Cardiac fibroblast (primary cell): ENCODE results near the gene UNCX.

Source experiments
- DNase-seq, 2 donors: peaks; one replicate each; pipeline versions ENCODE4 v3.0.0 to v3.0.0-alpha.2; 2010; ENCODE audit warnings: low read depth in 2 of 2
- H3K4me3 ChIP-seq, 2 donors: replicated peaks in 1 of 2; 1 replicate in 1 of 2; 2 replicates in 1 of 2; pipeline ENCODE4 v1.5.1; 2011; ENCODE audit warnings: low read depth in 2 of 2, low read length in 2 of 2, mild to moderate bottlenecking in 2 of 2, moderate library complexity in 1 of 2
- TF ChIP-seq, protein P1 (sequence below): IDR thresholded peaks from one replicate; pipeline ENCODE4 v1.5.1; 2011; ENCODE audit warnings: low read depth, mild to moderate bottlenecking, low read length, inconsistent platforms

Gene UNCX

GRCh38 chr7:1283941-1284742, 51.5 kb downstream of the UNCX start:
- H3K4me3 ChIP-seq = no peak overlapping the region
- DNase-seq = no peak
- TF ChIP-seq, protein P1, sequence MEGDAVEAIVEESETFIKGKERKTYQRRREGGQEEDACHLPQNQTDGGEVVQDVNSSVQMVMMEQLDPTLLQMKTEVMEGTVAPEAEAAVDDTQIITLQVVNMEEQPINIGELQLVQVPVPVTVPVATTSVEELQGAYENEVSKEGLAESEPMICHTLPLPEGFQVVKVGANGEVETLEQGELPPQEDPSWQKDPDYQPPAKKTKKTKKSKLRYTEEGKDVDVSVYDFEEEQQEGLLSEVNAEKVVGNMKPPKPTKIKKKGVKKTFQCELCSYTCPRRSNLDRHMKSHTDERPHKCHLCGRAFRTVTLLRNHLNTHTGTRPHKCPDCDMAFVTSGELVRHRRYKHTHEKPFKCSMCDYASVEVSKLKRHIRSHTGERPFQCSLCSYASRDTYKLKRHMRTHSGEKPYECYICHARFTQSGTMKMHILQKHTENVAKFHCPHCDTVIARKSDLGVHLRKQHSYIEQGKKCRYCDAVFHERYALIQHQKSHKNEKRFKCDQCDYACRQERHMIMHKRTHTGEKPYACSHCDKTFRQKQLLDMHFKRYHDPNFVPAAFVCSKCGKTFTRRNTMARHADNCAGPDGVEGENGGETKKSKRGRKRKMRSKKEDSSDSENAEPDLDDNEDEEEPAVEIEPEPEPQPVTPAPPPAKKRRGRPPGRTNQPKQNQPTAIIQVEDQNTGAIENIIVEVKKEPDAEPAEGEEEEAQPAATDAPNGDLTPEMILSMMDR = no peak

DNA sequence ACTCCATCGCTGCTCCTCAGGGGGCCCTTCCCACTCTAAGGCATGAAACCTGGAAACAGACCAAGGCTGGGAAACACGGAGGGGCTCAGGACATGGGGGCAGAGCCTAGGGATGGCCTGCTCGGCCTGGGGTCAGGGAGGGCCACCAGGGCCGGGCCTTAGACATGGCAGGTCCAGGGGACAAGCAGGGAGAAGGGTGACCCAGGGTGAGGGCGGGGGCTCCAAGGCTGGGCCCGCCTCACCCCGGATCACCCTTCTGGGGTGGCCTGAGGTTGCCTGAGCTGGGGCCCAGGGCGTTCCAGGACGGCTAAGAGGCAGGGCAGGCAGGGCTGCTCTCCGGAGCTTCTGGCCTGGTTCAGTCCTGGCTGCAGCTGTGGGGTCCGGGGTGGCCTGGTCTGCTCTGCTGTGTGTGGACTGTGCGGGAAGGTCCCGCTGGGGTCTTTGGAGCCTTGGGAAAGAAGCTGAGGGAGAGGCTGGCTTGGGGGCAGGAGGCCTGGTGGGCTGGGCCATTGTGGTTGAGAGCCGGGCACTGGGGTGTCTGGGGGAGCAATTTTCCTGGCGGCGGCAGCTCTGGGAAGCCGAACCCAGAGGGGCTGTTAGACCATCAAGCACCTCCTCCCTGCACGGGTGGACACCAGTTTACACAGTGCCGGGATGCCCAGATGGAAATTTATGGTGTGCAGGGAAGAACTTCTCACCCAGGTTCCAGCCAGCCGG, 52.2 kb downstream of the UNCX start:
- DNase-seq = no peak
- no peak overlapping the region for H3K4me3 ChIP-seq
- TF ChIP-seq, protein P1 = no peak

- TF ChIP-seq, protein P1 = no peak
- no peak for DNase-seq
- no peak overlapping the region for H3K4me3 ChIP-seq
Observed at GRCh38 chr7:1285556-1286301, 53.1 kb downstream of the UNCX start.
